ENCODE data around the gene TMEM120B.

DNA sequence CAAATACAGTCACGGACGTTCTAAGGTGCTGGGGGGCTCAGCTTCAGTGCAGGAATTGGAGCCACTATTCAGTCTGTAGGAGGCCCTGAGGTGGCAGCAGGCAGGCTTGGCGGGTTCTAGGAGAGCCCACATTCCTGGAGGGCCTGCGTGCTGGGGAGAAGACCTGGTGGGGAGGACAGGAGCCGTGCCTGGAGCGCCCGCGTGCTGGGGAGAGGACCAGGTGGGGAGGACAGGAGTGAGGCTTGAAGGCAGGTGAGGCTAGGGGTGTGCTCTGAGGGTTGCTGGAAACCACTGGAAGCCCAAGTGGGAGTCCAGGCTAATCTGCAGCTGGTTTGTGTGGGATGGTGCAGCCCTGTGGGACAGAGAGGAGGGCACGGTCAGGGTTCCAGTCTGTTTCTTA is 57.8 kb downstream of the TMEM120B start:
- TF ChIP-seq, protein P1, sequence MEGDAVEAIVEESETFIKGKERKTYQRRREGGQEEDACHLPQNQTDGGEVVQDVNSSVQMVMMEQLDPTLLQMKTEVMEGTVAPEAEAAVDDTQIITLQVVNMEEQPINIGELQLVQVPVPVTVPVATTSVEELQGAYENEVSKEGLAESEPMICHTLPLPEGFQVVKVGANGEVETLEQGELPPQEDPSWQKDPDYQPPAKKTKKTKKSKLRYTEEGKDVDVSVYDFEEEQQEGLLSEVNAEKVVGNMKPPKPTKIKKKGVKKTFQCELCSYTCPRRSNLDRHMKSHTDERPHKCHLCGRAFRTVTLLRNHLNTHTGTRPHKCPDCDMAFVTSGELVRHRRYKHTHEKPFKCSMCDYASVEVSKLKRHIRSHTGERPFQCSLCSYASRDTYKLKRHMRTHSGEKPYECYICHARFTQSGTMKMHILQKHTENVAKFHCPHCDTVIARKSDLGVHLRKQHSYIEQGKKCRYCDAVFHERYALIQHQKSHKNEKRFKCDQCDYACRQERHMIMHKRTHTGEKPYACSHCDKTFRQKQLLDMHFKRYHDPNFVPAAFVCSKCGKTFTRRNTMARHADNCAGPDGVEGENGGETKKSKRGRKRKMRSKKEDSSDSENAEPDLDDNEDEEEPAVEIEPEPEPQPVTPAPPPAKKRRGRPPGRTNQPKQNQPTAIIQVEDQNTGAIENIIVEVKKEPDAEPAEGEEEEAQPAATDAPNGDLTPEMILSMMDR (IDR thresholded peaks at IDR 0.05; ENCODE audit: low read depth, low read length), result no peak
- no peak for TF ChIP-seq EZH2phosphoT487 (IDR thresholded peaks at IDR 0.05; ENCODE audit: low read depth)

All from OCI-LY3 (cell line).